ENCODE measurements around the gene CST9.
"Not testable (repeated sequence)": the region's sequence is repeated elsewhere in the genome, so short reads cannot be mapped to it uniquely, and the experiment has no call there.

CST9 gene

DNA sequence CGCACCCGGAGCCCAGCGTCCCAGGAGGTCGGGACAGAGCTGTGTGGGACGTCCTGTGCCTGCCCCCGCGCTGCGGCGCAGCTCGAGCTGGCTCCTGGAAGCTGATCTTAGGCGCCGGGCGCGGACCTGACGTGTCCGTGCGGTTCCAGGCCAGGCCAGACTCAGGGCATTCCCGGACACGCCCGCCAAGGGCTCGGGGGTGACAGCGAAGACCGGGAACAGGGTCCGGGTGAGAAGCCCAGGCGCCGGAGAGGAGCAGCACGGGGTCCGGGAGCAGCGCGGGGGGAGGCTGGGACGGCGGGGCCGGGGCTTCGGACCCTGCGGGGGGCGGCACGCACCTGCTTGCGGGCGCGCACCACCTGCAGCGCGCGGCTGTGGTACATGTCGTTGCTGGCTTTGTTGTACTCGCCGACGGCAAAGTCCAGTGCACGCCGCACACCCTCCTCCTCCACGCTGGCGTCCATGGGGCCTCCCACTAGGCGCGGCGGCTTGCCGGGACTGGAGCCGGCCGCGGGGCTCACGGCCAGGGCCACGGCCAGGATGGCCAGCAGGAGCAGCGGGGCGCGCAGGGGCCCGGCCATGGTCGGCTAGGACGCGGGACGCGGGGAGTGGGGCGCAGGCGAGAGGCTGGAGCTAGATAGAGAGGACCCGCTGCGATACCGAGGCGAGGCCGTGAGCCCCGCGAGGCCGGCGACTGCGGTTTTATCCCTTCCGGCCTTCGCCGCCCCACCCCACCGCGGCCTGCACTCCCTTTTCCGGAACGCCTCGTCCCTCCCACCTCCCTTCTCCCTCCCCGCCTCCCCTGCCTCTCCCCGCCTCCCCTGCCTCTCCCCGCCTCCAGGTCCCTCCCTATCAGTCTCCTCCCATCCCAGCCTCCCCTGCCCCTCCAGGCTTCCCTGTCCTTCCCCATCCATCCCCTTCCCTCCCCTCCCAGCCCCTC is 31.8 kb upstream of the CST9 start, which contains the start of gene CST3:
CST3 (minus strand) TSS at position 674 of the 940 bp plus-strand sequence; CDS start at position 581, 93 bp downstream.
- DNase-seq (ENCODE audit: low read depth in 2 of 3, low spot score in 2 of 3) = no peak

GRCh38 chr20:23636908-23637281 is 31.2 kb upstream of the CST9 start:
- DNase-seq (ENCODE audit: low read depth in 2 of 3, low spot score in 2 of 3) = no peak

- no peak for DNase-seq (ENCODE audit: low read depth in 2 of 3, low spot score in 2 of 3)
Observed at GRCh38 chr20:23636182-23636907, 30.6 kb upstream of the CST9 start.

DNA sequence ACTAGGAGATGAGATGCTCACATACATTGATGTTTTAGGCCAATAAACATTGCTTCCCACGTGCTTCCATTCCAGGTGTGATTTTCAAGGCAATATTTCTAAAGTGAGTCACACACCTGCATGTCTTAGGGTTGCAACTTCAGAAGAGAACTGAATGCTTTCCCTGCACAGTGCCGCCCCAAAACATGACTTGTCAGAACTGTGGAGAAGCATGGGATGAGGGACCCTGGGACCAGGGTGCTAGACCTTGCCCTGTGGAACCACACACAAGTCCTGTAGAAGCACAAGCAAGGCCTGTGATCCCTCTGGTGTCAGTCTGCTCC is 30.0 kb upstream of the CST9 start:
- not testable (repeated sequence) for DNase-seq (ENCODE audit: low read depth in 2 of 3, low spot score in 2 of 3)

GRCh38 chr20:23634985-23635767 is 29.5 kb upstream of the CST9 start:
- no peak for DNase-seq (ENCODE audit: low read depth in 2 of 3, low spot score in 2 of 3)

- no peak for DNase-seq (ENCODE audit: low read depth in 2 of 3, low spot score in 2 of 3)
Observed at GRCh38 chr20:23634044-23634801, 28.5 kb upstream of the CST9 start.

- no peak for DNase-seq (ENCODE audit: low read depth in 2 of 3, low spot score in 2 of 3)
Observed at GRCh38 chr20:23632711-23633573, 27.2 kb upstream of the CST9 start.

DNA sequence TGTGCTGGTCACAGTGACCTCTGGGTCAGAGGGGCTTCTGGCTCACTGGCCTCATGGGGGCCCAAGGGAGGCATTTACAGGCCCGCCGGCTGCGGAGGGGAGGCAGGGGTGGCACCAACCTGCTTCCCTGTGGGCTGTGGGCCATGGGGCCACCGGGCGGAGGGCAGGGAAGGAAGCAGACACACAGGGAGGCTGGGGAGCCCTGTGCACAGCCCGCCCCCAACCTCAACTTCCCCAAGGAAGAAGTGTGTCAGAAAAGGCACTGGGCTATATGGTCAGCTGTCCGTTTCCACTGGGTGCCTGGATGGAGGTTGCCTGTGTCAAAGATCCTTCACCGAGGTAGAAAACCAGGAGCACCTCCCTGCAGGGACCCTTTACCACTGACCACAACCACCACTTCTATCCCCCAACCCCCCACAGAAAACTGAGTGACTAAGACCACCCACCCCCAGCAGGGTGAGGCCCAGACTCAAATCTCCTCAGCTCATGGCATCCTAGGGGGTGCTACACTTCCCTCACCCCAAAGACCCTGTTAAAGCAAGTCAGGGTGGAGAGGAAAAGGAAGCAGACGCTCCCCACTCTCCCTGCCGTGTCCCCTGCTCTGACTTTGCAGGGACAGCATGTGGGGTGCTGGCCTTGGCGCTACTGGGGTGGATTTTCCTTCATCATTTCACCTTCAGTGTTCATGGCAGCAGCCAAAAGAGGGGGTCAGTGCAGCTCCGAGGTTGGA is 26.4 kb upstream of the CST9 start:
- DNase-seq (ENCODE audit: low read depth in 2 of 3, low spot score in 2 of 3) = no peak

GRCh38 chr20:23631226-23631822 is 25.6 kb upstream of the CST9 start:
- no peak for DNase-seq (ENCODE audit: low read depth in 2 of 3, low spot score in 2 of 3)

- DNase-seq (ENCODE audit: low read depth in 2 of 3, low spot score in 2 of 3) = no peak
Observed at GRCh38 chr20:23630392-23630849, 24.7 kb upstream of the CST9 start.

DNA sequence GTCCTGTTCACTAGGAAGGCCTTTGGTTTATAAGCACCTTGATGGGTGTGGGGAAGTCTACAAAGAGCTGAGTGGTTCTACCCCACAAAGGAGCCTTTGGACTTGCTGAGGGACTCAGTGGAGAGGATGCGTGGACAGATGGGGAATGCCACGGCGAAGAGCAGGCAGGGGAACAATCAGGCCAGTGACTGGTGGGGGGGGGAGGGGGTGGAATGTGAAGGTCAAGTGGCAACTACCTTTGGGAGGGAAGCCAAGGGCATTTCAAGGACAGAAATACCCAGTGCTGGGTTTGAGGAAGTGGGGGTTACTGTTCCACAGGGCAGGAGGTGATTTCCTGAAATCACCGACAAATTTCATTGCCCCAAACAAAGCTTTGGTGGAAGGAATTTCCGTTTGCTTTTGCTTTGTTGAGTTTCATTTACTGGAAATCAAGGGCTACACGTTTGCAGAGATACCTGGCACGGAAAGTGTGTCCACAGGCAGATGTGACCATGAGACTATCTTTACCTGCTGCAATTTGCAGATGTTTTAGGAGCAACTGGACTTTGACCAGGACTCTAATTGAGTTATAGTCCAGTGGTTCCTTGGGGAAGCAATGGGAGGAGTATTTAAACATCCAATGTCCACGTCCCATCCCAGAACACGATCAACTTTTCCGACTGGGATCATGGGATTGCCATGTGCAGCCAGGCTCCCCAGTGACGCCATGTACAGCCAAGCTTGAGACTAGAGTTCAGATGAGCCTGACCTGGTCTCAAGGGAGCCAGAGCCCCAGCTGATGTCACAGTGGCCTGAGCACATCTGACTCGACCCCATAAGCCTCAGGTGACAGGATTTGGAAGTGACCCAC is 24.1 kb upstream of the CST9 start:
- no peak for DNase-seq (ENCODE audit: low read depth in 2 of 3, low spot score in 2 of 3)

DNA sequence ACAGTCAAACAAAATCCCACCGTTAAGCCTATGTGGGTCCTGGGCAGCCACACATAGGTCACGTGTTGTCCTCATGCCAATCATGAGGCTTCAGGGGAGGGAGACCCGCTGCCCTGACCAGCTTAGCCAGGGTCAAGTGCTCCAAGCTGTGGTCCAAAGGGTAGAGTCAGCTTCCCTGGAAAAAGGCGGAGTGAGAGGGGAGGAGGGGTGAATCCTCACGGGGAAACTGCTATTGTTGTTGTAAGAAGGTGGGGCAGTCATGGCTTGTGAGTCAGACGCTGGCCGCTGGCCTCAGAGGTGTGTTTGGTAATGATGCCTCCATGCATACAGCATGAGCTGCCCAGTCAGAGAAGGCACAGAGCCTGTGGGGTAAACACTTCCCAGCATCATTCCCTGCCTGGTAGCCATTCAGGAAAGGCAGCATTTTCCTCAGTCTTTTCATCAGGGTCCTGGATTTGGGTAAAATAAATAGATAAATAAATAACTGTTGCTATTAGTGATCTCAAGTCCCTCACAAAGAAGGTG is 23.4 kb upstream of the CST9 start:
- no peak for DNase-seq (ENCODE audit: low read depth in 2 of 3, low spot score in 2 of 3)

DNA sequence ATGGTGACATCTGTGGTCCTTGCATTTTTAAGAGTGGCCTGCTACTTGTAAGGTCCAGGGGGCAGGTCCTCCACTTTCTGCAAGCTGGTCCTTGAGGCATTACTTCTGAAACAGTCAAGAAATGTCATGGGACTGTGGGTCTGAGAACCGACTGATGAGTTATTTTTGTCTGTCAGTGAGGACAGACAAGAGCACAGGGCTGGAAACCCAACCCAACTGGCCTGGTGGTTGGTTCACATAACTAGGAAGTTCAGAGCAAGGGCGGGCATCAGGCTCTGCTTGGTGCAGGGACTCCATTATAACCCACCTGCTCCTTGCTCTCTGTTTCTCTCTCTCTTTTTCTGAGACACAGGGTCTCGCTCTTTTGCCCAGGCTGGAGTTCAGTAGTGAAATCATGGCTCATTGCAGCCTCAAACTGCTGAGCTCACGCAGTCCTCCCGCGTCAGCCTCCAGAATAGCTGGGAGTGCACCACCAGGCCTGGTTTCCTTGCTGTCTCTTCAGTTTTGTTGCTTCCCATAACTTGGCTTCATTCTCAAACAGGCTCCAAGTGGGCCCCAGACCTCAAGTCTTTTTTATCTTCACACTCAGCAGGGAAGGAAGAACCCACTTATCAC is 22.8 kb upstream of the CST9 start:
- DNase-seq (ENCODE audit: low read depth in 2 of 3, low spot score in 2 of 3) = no peak

DNA sequence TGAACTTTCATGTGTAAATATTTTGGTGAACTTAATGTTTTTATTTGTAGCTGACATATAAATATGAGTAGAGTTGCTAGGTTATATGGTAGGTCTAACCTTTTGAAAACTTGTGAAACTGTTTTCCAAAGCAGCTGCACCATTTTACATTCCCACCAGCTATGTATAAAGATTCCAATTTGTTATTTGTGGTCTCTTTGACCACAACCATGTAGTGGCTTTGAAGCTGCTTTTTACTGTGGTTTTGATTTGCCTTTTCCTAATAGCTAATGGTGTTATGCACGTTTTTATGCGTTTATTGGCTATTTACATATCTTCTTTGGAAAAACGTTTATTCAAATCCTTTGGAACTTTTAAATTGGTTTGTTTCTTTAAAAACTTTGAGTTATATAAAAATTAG is 21.8 kb upstream of the CST9 start:
- no peak for DNase-seq (ENCODE audit: low read depth in 2 of 3, low spot score in 2 of 3)

DNA sequence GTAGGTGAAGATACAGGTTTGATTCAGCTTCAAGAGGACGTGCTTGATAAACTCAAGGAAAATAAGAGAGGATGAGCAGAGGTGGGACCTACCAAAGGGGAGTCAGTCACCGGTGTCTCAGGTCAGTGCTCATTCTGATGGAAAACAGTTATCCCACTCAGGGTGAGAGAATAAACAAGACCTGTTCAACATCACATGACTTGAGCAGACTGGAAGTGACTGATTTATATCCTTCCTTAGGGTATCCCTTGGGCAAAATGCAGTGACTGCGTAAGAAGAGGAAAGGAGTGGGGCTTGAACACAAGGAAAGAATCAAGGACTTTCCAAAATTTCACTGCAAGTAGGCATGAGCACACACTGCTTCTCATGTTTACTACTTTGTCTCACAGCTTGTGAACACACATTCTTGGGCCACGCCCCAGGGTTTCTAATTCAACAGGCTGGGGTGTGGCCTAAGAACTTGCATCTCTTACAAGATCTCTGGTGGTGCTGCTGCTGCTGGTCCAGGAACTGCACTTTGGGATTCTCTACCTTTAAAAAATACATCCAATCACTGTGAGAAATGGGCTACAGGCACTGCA is 20.4 kb upstream of the CST9 start:
- no peak for DNase-seq (ENCODE audit: low read depth in 2 of 3, low spot score in 2 of 3)

GRCh38 chr20:23625236-23625964 is 19.7 kb upstream of the CST9 start:
- DNase-seq (ENCODE audit: low read depth in 2 of 3, low spot score in 2 of 3) = no peak
